ENCODE data around the gene MAZ. TPM values are rescaled to one million over a fixed set of nuclear protein-coding genes. Genes with fewer than 3 reads are reported as not detected.

Gene MAZ
- total RNA-seq, 1 experiment from 2014 or later: 256 TPM

GRCh38 chr16:29812754-29813643 lies 6.7 kb downstream of the MAZ start:
- Histone ChIP-seq H3K9ac (ENCODE audit: low read length) (peak overlapping the region; percentile 95), H3K9me2 (ENCODE audit: insufficient read depth) (no peaks in the 10 kb centered on the region), H3K27me3 (ENCODE audit: insufficient read depth, low read length) (no peaks in the 10 kb centered on the region), H3K9me3 (ENCODE audit: control insufficient read depth in 1 of 2, insufficient read depth in 1 of 2, low read depth in 1 of 2, low read length in 2 of 2) (no peaks in the 10 kb centered on the region), H3K4me3 (replicated peaks in 1 of 2; ENCODE audit: low read depth in 1 of 2, low read length in 2 of 2) (peak overlapping the region; percentile 36 to 66), H3K36me3 (ENCODE audit: control insufficient read depth in 1 of 2, insufficient read depth in 2 of 2, low read length in 2 of 2) (peaks cover 6 to 20% of the 10 kb centered on the region in 2 experiments; a peak in 3 of 4 replicates), H3K4me1 (ENCODE audit: control insufficient read depth in 1 of 2, insufficient read depth in 2 of 2, low read length in 2 of 2) (peaks cover 38 to 78% of the 10 kb centered on the region in 2 experiments), H4K20me1 (ENCODE audit: insufficient read depth) (no peaks in the 10 kb centered on the region), H3K79me2 (ENCODE audit: insufficient read depth, low read length) (peaks cover 40% of the 10 kb centered on the region), H2AFZ (ENCODE audit: low read depth, low read length, poor library complexity, severe bottlenecking) (no peak overlapping the region), H3K4me2 (ENCODE audit: low read length) (peak overlapping the region; percentile 99), H3K27ac (ENCODE audit: low read depth, low read length) (peak overlapping the region; percentile 90; the same call in 1 of the 2 replicates)
- intact Hi-C loops (cut with micrococcal nuclease): no loop called here
- DNase-seq (ENCODE audit: low read depth, low spot score) (no peak), ATAC-seq (no peak)
- ChIA-PET RAD21 (ENCODE audit: low non-redundant PET in 1 of 2, low total read pairs in 2 of 2, uncharacterized antibody in 2 of 2, unreplicated experiment in 2 of 2) (no interaction called here), POLR2A (no interaction called here), CTCF (interaction anchor here (0.6 to 1.4 kb wide), 2 partner anchors 35 to 1203 kb away, joined by 3 to 4 read pairs; no protein-coding TSS in a partner anchor)
- no TSS peak for BruUV-seq (replicated peaks)
- TF ChIP-seq ELF1 (IDR thresholded peaks at IDR 0.05; ENCODE audit: borderline replicate concordance, low read depth) (no peak), EZH2 (IDR thresholded peaks at IDR 0.05) (no peak), SP1 (IDR thresholded peaks at IDR 0.05; ENCODE audit: low read depth) (no peak), ATF3 (IDR thresholded peaks at IDR 0.05) (no peak), CEBPB (IDR thresholded peaks at IDR 0.05; ENCODE audit: low read depth) (no peak), CBX3 (IDR thresholded peaks at IDR 0.05; ENCODE audit: low read depth) (no peak), RAD21 (IDR thresholded peaks at IDR 0.05; ENCODE audit: low read depth) (no peak), JUND (IDR thresholded peaks at IDR 0.05) (no peak), YY1 (IDR thresholded peaks at IDR 0.05; ENCODE audit: extremely low read depth, insufficient replicate concordance, low read depth, low read length) (no peak), EGR1 (IDR thresholded peaks at IDR 0.05; ENCODE audit: low read depth) (no peak), SIN3A (IDR thresholded peaks at IDR 0.05; ENCODE audit: low read depth) (no peak), TCF7L2 (IDR thresholded peaks at IDR 0.05; ENCODE audit: borderline replicate concordance, extremely low read depth, insufficient read depth, insufficient read length) (no peak), REST (IDR thresholded peaks at IDR 0.05; ENCODE audit: low read depth) (no peak)
